NT2/D1 (cell line): Measurements from ENCODE around the gene PKN3.

ENCODE experiments used
- SUZ12 ChIP-seq: IDR thresholded peaks from 2 replicates; pipeline ENCODE4 v1.6.1; 2011; ENCODE audit not compliant: insufficient read length, insufficient read depth; ENCODE audit errors: extremely low read depth
- YY1 ChIP-seq: IDR thresholded peaks from 2 replicates; pipeline ENCODE4 v1.6.1; 2011; ENCODE audit not compliant: insufficient read length, insufficient read depth
- ZNF274 ChIP-seq: IDR thresholded peaks from 2 replicates; pipeline ENCODE4 v1.6.1; 2011; ENCODE audit warnings: mild to moderate bottlenecking, low read depth, low read length

DNA sequence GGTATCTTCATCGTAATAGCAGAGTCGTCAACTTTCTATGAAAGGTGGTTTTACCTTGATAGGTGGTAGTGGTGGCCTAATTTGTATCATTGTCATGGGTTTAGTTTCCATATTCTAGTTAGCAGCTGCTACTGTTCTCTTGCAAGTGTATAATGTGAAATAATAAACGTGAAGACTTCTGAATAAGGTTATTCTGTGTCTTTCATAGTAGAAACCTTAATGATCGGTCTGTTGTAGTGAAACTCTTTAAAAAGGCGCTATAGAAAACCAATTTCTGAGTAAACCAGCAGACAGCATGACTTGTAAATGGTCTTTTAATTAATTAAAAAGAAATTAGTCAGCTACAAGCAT lies 11.6 kb upstream of the PKN3 start:
- TF ChIP-seq SUZ12: no peak
- TF ChIP-seq YY1: no peak
- no peak for TF ChIP-seq ZNF274
